Measurements from ENCODE around the gene FHIT. TPM values are rescaled to one million over a fixed set of nuclear protein-coding genes. Genes with fewer than 3 reads are reported as not detected.
A peak's percentile ranks its signal among the peaks of the same experiment; 100 is the strongest.

Gene FHIT
- total RNA-seq, 1 experiment from 2014 or later, result 20.1 TPM

DNA sequence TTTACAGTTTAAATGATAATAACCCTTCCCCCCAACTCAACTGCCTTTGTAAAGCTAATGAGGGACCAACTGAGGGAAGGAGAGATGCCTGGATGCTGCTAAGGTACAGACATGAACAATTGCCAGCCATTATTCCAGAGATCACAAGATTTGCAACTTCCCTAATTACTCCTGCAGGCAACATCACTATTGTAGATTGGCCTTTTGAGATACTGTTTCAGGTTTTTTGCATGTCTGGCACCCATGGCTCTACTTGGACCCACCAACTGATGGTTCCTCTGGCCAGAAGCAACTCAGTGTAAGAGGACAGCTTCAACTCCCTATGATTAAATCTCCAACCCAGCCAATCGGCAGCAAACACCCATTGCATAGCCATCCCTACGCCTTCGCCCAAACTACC, 478.7 kb downstream of the FHIT start:
- Mint-ChIP-seq H3K27ac (ENCODE audit: low read depth, unreplicated experiment) (no peak overlapping the region), H3K4me3 (ENCODE audit: unreplicated experiment) (no peak overlapping the region), H3K9me3 (ENCODE audit: unreplicated experiment) (no peaks in the 10 kb centered on the region), H3K36me3 (ENCODE audit: insufficient read depth, unreplicated experiment) (no peaks in the 10 kb centered on the region), H3K27me3 (ENCODE audit: insufficient read depth, unreplicated experiment) (no peaks in the 10 kb centered on the region), H3K4me1 (ENCODE audit: insufficient read depth, unreplicated experiment) (peaks cover 23% of the 10 kb centered on the region)
- intact Hi-C loops (cut with micrococcal nuclease), result loop anchor here (10.0 kb wide), 1 partner anchor 172 kb away; no protein-coding TSS in a partner anchor
- ChIA-PET CTCF (interaction anchor here (0.6 to 0.8 kb wide), 2 partner anchors 137 to 1581 kb away, joined by 3 read pairs; no protein-coding TSS in a partner anchor), POLR2A (interaction anchor here (1.3 kb wide), 1 partner anchor 64 kb away, joined by 3 read pairs; no protein-coding TSS in a partner anchor)
- no TSS peak for BruUV-seq (replicated peaks)
- TF ChIP-seq, protein P1, sequence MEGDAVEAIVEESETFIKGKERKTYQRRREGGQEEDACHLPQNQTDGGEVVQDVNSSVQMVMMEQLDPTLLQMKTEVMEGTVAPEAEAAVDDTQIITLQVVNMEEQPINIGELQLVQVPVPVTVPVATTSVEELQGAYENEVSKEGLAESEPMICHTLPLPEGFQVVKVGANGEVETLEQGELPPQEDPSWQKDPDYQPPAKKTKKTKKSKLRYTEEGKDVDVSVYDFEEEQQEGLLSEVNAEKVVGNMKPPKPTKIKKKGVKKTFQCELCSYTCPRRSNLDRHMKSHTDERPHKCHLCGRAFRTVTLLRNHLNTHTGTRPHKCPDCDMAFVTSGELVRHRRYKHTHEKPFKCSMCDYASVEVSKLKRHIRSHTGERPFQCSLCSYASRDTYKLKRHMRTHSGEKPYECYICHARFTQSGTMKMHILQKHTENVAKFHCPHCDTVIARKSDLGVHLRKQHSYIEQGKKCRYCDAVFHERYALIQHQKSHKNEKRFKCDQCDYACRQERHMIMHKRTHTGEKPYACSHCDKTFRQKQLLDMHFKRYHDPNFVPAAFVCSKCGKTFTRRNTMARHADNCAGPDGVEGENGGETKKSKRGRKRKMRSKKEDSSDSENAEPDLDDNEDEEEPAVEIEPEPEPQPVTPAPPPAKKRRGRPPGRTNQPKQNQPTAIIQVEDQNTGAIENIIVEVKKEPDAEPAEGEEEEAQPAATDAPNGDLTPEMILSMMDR (IDR thresholded peaks at IDR 0.05; ENCODE audit: unreplicated experiment), result no peak
- no peak for DNase-seq (ENCODE audit: unreplicated experiment)

DNA sequence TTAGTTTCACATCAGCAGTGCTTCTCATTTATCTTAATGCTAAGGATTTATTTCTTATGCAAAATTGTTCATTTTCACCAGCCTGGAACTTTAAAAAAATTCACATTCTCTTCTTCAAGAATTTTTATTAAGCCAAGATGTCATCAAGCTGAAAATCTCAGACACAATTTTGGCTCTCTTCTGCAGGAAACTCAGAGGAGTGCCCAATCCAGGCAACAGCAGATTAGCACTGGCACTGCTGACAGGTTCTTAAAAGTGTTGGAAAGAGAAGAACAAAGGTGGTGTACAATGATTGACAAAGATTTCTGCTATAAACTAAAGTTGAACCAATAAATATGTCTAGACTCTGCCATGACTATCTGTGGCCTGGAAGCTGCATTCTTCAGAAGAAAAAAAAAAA, 479.5 kb downstream of the FHIT start:
- H3K4me3 Mint-ChIP-seq (ENCODE audit: unreplicated experiment), result no peak overlapping the region
- ChIA-PET CTCF (interaction anchor here (0.6 kb wide), 1 partner anchor 18 kb away, joined by 5 read pairs; no protein-coding TSS in a partner anchor), POLR2A (no interaction called here)
- H3K27ac Mint-ChIP-seq (ENCODE audit: low read depth, unreplicated experiment), result no peak overlapping the region
- no TSS peak for BruUV-seq (replicated peaks)
- intact Hi-C loops (cut with micrococcal nuclease), result loop anchor here (10.0 kb wide), 1 partner anchor 173 kb away; no protein-coding TSS in a partner anchor
- TF ChIP-seq, protein P1 (IDR thresholded peaks at IDR 0.05; ENCODE audit: unreplicated experiment), result no peak
- DNase-seq (ENCODE audit: unreplicated experiment), result no peak
- H3K27me3 Mint-ChIP-seq (ENCODE audit: insufficient read depth, unreplicated experiment), result no peaks in the 10 kb centered on the region
- no peaks in the 10 kb centered on the region for H3K9me3 Mint-ChIP-seq (ENCODE audit: unreplicated experiment)
- H3K4me1 Mint-ChIP-seq (ENCODE audit: insufficient read depth, unreplicated experiment), result peaks cover 22% of the 10 kb centered on the region
- H3K36me3 Mint-ChIP-seq (ENCODE audit: insufficient read depth, unreplicated experiment), result no peaks in the 10 kb centered on the region

DNA sequence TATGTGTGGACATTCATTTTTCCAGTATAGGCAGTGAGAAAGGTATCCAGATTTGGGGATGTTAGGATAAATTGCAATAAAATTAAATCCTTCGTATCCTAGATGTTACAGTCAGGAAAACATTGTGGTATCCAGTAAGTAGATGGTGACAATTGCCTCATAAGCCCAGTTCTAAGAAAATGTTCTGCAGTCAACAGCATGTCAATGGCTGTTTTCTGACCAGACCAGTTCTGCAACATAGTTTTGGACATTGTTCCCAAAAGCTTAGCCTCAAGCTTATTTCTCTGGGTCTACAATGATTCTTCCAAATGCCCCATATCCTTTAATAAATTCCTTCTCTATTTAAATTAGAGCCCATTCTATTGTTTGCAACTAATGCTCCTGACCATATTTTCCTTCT, 480.7 kb downstream of the FHIT start:
- intact Hi-C loops (cut with micrococcal nuclease), result loop anchor here (10.0 kb wide), 1 partner anchor 174 kb away; no protein-coding TSS in a partner anchor
- Mint-ChIP-seq H3K27ac (ENCODE audit: low read depth, unreplicated experiment) (no peak overlapping the region), H3K4me1 (ENCODE audit: insufficient read depth, unreplicated experiment) (peaks cover 21% of the 10 kb centered on the region), H3K36me3 (ENCODE audit: insufficient read depth, unreplicated experiment) (no peaks in the 10 kb centered on the region), H3K27me3 (ENCODE audit: insufficient read depth, unreplicated experiment) (no peaks in the 10 kb centered on the region), H3K9me3 (ENCODE audit: unreplicated experiment) (no peaks in the 10 kb centered on the region), H3K4me3 (ENCODE audit: unreplicated experiment) (no peak overlapping the region)
- ChIA-PET CTCF (no interaction called here), POLR2A (no interaction called here)
- no TSS peak for BruUV-seq (replicated peaks)
- DNase-seq (ENCODE audit: unreplicated experiment), result no peak
- TF ChIP-seq, protein P1 (IDR thresholded peaks at IDR 0.05; ENCODE audit: unreplicated experiment), result no peak

- BruUV-seq (replicated peaks), result no TSS peak
- no peaks in the 10 kb centered on the region for H3K9me3 Mint-ChIP-seq (ENCODE audit: unreplicated experiment)
- TF ChIP-seq, protein P1 (IDR thresholded peaks at IDR 0.05; ENCODE audit: unreplicated experiment), result no peak
- DNase-seq (ENCODE audit: unreplicated experiment), result no peak
- peaks cover 15% of the 10 kb centered on the region for H3K4me1 Mint-ChIP-seq (ENCODE audit: insufficient read depth, unreplicated experiment)
- H3K27ac Mint-ChIP-seq (ENCODE audit: low read depth, unreplicated experiment), result peak overlapping the region; percentile 27
- H3K4me3 Mint-ChIP-seq (ENCODE audit: unreplicated experiment), result no peak overlapping the region
- intact Hi-C loops (cut with micrococcal nuclease), result no loop called here
- ChIA-PET POLR2A (no interaction called here), CTCF (no interaction called here)
- no peaks in the 10 kb centered on the region for H3K36me3 Mint-ChIP-seq (ENCODE audit: insufficient read depth, unreplicated experiment)
- no peaks in the 10 kb centered on the region for H3K27me3 Mint-ChIP-seq (ENCODE audit: insufficient read depth, unreplicated experiment)
Measured at GRCh38 chr3:60767536-60767935, 483.7 kb downstream of the FHIT start.

All from MCF 10A (cell line).